ENCODE measurements around the gene SYNPR. TPM values are rescaled to one million over a fixed set of nuclear protein-coding genes. Genes with fewer than 3 reads are reported as not detected.

Gene SYNPR
- total and polyA plus RNA-seq, 12 donors = 0.01 to 0.71 (median 0.43) TPM; not detected in 7

DNA sequence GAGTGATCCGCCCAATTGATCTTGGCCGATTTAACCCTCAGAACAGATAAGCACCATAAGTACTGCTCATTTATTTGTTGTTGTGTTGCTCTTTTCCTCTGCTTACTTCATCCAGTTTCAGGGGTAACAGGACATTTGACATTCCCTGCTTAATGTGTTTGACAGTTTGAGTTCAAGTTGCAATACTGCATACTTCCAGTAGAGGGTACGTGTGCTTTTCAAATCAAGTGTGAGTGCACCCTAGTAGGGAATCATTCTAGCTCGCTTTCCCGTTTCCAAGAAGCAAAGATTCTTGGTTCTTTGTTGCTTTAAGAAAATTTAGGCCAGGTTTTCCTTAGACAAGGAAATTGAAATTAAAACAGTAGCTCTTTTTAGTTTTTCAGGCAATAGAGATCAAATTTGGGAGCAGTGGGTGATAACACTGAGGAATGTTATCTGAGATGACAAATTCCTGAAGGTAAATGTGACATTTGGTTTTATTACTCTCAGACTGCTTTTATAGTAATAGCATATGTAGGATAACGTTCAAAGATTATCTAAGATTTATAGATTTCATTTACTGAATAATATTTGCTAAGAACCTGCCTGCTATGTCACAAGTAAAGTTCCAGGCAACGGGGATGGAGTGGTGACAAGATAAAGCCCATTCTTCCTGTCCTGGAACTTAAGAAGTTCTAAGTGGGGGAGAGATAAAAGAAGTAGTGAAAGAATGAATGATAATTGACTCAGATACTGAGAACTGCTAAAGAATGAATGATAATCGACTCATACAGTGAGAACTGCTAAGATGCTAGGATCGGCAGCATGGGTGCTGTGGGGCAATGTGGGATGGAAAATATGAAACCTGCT, 73.3 kb downstream of the SYNPR start:
- intact Hi-C loops (cut with DNase I) = loop anchor here (1.0 to 10.0 kb wide), 8 partner anchors 465 to 1133 kb away; partner anchors contain the start of gene C3orf49 (in 7 of the 10)
- H3K4me1 ChIP-seq = peaks cover 0 to 3% (median 0%) of the 10 kb centered on the region in 9 donors
- H3K36me3 ChIP-seq = no peaks in the 10 kb centered on the region
- TF ChIP-seq, protein P1, sequence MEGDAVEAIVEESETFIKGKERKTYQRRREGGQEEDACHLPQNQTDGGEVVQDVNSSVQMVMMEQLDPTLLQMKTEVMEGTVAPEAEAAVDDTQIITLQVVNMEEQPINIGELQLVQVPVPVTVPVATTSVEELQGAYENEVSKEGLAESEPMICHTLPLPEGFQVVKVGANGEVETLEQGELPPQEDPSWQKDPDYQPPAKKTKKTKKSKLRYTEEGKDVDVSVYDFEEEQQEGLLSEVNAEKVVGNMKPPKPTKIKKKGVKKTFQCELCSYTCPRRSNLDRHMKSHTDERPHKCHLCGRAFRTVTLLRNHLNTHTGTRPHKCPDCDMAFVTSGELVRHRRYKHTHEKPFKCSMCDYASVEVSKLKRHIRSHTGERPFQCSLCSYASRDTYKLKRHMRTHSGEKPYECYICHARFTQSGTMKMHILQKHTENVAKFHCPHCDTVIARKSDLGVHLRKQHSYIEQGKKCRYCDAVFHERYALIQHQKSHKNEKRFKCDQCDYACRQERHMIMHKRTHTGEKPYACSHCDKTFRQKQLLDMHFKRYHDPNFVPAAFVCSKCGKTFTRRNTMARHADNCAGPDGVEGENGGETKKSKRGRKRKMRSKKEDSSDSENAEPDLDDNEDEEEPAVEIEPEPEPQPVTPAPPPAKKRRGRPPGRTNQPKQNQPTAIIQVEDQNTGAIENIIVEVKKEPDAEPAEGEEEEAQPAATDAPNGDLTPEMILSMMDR (IDR thresholded peaks at IDR 0.05) = peak; percentile 52 to 87 (median 84)
- no peak overlapping the region for H3K27ac ChIP-seq
- H3K9me3 ChIP-seq = no peaks in the 10 kb centered on the region
- WGBS, 2 donors = 17 to 20% methylated on average over 9 of the region's 9 CpGs
- DNase-seq (no peak), ATAC-seq (peak in 4 of 8 donors; percentile 58 to 66 (median 63))
- peaks cover 0 to 52% (median 22%) of the 10 kb centered on the region in 7 donors for H3K27me3 ChIP-seq
- H3K4me3 ChIP-seq = no peak overlapping the region

- no peaks in the 10 kb centered on the region for H3K36me3 ChIP-seq
- H3K9me3 ChIP-seq = no peaks in the 10 kb centered on the region
- TF ChIP-seq, protein P1 (IDR thresholded peaks at IDR 0.05) = no peak
- H3K27me3 ChIP-seq = peaks cover 0 to 52% (median 22%) of the 10 kb centered on the region in 7 donors
- no peak overlapping the region for H3K4me3 ChIP-seq
- intact Hi-C loops (cut with DNase I) = loop anchor here in 7 of 10 donors (5.0 to 10.0 kb wide), 4 partner anchors 465 to 1133 kb away; partner anchors contain the start of gene C3orf49 (in 1 of the 7)
- H3K27ac ChIP-seq = no peak overlapping the region
- DNase-seq = no peak
- ATAC-seq = no peak
- WGBS, 2 donors = 69% methylated on average over 2 of the region's 2 CpGs
- H3K4me1 ChIP-seq = peaks cover 0 to 3% (median 0%) of the 10 kb centered on the region in 9 donors
Observed at GRCh38 chr3:63352008-63352279, 73.8 kb downstream of the SYNPR start.

GRCh38 chr3:63353383-63353782, 75.3 kb downstream of the SYNPR start:
- no peak for ATAC-seq
- no peak for DNase-seq
- 60 to 65% methylated on average over 5 of the region's 5 CpGs for WGBS, 2 donors
- Histone ChIP-seq H3K9me3 (peaks cover 0 to 4% (median 0%) of the 10 kb centered on the region in 11 donors), H3K36me3 (no peaks in the 10 kb centered on the region), H3K4me1 (peaks cover 0 to 3% (median 0%) of the 10 kb centered on the region in 9 donors), H3K27ac (no peak overlapping the region), H3K4me3 (no peak overlapping the region), H3K27me3 (peaks cover 0 to 57% (median 25%) of the 10 kb centered on the region in 7 donors)
- intact Hi-C loops (cut with DNase I) = loop anchor here in 7 of 10 donors (5.0 to 10.0 kb wide), 4 partner anchors 464 to 1131 kb away; partner anchors contain the start of gene C3orf49 (in 1 of the 7)
- TF ChIP-seq, protein P1 (IDR thresholded peaks at IDR 0.05) = no peak

DNA sequence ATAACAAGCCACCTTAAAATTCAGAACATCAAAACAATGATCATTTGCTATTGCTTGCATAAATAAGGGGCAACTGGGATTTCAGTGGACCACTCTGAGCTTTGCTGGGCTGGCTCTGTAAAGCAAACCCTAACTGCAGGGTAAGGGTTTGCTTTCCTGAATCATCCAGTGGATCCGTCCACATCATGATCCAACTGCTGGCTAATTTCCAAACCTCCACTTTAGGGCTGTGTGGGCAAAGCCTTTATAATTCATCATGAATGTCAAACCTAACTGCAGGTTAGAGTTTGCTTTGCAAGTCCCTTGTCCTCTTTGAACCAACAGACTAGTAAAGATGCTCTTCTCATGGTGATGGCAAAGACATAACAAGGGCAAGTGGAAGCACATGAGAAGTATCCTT, 76.1 kb downstream of the SYNPR start:
- intact Hi-C loops (cut with DNase I) = loop anchor here in 7 of 10 donors (5.0 to 10.0 kb wide), 4 partner anchors 463 to 1131 kb away; partner anchors contain the start of gene C3orf49 (in 1 of the 7)
- WGBS, 2 donors = 61 to 63% methylated on average over 1 of the region's 1 CpG
- Histone ChIP-seq H3K36me3 (no peaks in the 10 kb centered on the region), H3K4me1 (peaks cover 0 to 3% (median 0%) of the 10 kb centered on the region in 9 donors), H3K27me3 (peaks cover 0 to 51% (median 22%) of the 10 kb centered on the region in 7 donors), H3K4me3 (no peak overlapping the region), H3K27ac (no peak overlapping the region), H3K9me3 (peaks cover 0 to 5% (median 0%) of the 10 kb centered on the region in 11 donors)
- TF ChIP-seq, protein P1 (IDR thresholded peaks at IDR 0.05) = no peak
- ATAC-seq (no peak), DNase-seq (no peak)

All from heart right ventricle (tissue), 16 donors.